Suppressor macrophage treated with lipopolysaccharide for 1 hour (primary cell): Measurements from ENCODE around the gene CIB4.
A peak's percentile ranks its signal among the peaks of the same experiment; 100 is the strongest.

Source experiments
- DNase-seq, 3 donors: peaks; one replicate each; pipeline ENCODE4 v3.0.0-alpha.2; 2020 to 2022

CIB4 gene

DNA sequence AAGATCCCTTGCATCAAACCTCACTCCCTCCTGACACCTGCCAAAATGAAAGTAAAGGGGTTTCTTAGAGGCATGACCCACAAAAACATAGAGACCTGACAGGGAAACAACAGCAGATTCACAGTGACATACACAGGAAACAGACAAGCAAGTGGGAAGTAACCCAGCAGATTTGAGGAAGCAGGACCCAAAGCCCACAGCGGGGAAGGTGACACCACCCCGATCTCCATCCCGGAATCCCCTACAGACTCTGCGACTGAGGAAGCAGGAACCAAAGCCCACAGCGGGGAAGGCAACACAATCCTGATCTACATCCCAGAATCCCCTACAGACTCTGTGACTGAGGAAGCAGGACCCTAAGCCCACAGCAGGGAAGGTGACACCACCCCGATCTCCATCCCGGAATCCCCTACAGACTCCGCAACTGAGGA is 21.6 kb downstream of the CIB4 start:
- peak; percentile 56 to 72 (median 64) for DNase-seq

- no peak for DNase-seq
These were observed 22.1 kb downstream of the CIB4 start for GRCh38 chr2:26619096-26619495.

- no peak for DNase-seq
These were observed 22.6 kb downstream of the CIB4 start for GRCh38 chr2:26618611-26619010.

DNA sequence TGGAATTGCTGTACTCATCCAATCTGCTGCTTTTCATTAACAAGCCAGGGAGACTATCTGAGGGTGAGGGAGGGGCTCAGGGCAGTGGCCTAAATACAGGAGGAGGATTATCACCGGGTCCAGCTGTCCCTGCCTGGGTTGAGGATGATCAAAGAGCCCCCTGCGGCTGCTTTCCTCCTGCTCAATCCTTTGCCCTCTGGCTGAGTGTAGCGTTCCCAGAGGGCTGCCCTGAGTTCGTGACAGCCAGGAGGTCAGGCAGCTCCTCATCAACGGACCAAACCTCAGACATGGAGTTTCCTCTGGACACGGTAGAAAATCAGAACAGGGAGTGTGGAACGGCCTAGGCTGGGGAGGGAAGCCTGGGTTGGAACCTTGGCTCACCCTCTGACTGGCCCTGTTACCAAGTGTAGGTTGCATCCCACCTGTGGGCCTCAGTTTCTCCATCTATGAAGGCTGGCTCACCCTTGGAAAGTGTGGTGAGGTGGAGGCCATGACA is 23.5 kb downstream of the CIB4 start:
- no peak for DNase-seq

DNA sequence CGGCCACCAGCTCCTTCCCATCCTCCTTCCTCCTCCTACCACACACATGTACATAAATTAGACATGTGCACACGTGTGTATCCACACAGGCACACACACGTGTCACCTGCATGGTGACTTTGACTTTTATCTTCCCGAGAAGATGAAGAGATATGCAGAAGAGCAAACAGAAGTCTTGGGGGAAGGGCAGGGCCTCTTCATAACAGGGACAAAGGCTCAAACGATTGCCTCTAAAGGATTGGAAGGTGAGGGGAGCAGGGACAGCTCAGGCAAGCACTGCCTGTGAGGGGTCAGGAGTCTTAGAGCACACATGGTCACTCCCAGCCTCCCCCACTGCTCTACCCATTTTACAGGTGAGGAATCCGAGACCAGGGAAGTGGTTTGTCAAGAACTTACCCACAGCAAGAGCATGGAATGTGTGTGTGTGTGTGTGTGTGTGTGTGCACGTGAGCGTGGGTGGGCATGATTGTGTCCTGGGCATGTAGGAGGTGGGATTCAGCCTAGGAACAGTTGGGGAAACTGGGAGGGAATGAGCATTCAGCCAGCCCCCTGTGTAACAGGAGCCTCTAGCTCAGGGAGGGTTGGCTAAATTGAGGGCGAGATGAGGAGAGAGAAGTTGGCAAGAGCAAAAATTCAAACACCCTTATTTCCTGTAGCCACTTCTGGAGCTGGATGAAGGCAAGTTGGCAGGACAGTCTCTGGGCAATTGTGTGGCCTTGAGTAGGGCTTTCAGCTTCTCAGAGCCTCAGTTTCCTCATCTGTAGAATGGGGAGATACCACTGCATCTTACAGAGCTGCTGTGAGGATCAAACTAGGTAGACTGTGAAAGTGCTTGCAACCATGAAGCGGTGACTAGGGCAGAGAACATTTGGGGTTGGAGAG is 24.2 kb downstream of the CIB4 start:
- no peak for DNase-seq

DNA sequence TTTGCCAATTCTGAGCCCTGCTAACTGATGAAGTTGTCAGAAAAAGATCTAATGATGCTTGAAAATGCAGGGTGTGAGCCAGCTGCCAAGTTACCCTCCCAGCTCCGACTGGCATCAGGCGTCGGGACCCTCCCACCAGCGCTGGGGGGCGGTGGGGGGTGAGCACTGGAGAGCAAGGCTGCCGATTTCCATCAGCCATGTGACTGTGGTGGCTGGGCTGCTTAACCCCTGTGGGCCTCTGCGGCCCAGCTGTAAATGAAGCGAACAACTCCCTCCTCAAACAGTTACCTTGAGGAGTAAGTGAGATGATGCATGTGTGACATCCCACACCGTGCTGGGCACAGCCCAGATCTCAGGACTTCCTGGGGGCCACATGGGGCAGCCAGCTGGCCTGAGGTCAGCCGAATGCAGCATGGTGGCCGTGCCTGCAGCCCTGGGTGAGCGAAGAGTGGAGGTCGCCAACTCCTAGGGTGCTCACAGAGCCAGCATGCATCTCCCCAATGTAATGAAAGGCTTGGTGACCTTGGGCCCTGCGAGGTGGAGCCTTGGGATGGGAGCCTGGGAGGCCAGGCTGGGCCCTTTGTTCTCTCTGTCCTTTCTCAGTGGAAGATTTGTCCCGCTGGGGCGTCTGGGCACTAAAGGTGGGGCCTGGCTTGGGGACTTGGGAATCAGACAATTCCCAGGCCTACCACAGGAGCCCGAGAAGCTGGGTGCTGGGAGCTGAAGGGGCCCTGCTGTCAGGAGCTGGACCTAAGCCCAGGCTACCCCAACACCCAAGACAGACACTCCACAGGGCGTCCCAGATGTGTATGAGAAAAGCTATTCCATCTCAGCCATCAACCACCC is 25.1 kb downstream of the CIB4 start:
- no peak for DNase-seq

- no peak for DNase-seq
These were observed 25.8 kb downstream of the CIB4 start for GRCh38 chr2:26615336-26615859.

- DNase-seq, result no peak
These were observed 26.7 kb downstream of the CIB4 start for GRCh38 chr2:26614216-26615138.

DNA sequence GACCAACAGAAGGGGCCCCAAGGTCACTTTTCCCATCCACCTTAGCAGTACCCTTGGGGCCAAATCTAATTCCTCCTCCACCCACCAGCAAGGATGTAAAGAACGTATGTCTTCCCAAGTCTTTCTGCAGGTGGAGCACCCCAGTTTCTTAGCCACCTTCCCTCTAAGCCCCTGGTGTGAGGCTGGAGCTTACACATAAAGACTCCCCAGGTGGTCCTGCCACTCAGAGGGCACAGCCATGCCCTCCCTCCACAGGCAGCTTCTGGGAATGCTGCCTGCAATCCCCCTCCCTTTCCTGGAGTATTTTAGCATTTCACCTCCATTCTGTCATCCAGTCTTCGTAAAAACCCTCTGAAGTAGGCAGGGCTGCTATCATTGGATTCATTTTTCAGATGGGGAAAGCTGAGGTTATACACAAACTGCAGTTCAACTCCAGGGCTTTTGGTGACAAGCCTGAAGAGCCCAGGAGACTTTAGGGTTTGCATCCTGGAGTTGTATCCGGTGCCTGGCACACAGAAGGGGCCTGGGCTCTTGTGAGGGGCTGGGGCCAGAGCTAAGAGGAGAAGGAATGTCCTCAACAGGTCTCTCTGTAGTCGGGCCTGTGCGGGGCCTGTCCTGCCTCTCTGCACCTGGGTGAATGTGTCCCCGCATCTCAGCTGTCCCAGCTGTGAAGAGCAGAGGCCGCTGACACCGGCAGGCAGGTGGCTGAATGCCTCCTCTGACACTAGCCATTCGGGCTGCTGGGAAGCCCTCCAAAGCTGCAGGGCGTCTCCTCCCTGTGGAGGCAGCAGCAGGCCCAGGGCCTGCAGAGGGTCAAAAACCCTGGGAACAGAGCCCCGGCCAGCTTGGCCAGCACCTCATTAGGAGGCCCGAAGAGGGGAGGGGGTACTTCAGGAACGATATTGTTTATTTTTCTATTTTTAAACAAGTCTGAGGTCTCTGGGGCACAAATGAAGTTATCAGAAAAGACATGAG is 27.6 kb downstream of the CIB4 start:
- no peak for DNase-seq

DNA sequence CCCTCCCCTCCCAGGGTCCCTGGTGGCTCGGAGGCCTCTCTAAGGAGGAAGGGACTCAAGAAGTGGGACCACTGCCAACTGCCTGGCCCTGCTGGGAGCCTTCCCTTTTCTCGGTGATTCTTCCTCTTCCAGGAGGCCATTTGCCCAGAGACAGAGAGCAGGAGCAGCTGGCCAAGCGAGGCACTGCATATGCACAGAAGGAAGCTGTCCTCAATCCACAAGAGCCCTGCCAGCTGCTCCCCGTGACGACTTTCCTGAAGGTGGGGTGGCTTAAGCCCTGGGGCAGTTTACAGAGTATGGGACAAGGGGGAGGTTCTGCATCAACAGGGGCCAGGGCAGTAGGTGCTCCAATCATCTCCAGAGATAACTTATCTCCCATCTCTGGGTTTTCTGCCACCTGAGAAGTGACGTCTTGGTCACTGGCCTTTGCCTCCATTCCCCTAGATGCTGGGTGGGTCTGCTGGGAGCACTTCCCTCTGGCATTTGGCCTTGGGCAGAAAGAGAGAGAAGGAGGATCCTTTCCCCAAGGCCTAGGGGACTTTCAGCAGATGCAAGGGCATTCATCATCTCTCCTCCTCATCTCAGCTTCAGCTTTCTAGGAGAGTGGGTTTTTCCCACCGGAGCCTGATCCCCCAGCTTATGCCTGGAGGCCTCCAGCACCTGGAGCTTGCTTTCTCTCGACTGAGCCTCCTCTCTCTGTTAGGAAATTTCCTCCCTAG is 28.5 kb downstream of the CIB4 start:
- DNase-seq, result peak; percentile 37 to 63 (median 44)

GRCh38 chr2:26612034-26612433 is 29.1 kb downstream of the CIB4 start:
- no peak for DNase-seq

- DNase-seq, result no peak
These were observed 30.4 kb downstream of the CIB4 start for GRCh38 chr2:26610504-26611335.

DNA sequence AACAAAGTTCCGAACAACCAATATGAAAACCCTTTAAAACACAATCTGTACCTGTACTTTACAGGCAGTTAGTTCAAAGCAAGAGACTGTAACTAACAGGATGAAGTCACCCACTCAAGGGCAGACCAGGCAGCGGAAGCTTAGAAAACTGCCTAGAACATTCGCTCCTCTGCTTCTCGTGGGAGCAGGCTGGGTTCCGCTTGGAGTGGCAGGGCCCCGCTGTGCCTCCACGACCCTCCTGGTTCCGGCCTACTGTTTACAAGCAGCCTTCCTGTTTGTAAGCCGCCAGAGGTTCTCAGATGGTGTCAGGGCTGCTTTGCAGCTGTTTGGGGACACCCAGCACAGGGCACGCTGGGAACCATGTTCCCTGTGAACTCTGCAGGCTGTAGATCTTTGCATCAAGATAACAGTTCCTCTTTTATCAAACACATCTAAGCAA is 31.3 kb downstream of the CIB4 start:
- no peak for DNase-seq

GRCh38 chr2:26609205-26609631 is 31.9 kb downstream of the CIB4 start:
- no peak for DNase-seq

DNA sequence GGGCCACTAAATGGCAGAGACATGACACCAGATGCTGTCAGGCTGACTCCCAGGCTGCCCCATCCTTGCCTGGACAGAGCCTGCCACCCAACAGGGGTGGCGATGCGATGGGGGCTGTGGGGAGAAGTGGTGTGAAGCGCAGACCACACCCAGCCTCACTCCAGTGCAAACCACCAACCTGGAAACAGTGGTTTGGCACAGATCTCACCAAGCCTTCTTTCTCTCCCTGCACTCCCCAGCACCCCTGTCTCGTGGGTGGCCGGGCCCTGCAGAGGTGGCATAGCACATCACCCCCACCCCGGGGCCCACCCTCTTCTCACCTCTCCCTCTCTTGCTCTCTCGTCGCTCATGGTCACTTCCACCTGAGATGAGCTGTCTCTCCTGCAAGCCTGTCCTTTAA is 32.6 kb downstream of the CIB4 start:
- no peak for DNase-seq

- DNase-seq, result no peak
These were observed 33.5 kb downstream of the CIB4 start for GRCh38 chr2:26607698-26608097.

DNA sequence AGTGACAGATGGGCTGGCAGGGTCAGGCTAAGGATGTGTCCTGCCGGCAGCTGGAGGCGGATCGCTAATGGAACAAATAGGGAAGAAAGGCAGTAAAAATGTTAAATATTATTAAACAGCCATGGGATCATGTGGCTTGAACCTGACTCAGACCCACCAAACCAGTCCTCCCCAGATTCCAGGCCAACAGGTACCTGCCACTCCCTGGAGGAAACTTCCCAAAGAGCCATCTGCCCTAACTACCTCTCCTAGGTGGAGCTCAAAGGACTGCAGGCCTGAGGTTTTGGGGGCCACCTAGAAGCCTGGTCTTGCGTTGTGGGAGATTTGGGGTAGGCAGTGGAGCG is 34.3 kb downstream of the CIB4 start:
- DNase-seq, result no peak

DNA sequence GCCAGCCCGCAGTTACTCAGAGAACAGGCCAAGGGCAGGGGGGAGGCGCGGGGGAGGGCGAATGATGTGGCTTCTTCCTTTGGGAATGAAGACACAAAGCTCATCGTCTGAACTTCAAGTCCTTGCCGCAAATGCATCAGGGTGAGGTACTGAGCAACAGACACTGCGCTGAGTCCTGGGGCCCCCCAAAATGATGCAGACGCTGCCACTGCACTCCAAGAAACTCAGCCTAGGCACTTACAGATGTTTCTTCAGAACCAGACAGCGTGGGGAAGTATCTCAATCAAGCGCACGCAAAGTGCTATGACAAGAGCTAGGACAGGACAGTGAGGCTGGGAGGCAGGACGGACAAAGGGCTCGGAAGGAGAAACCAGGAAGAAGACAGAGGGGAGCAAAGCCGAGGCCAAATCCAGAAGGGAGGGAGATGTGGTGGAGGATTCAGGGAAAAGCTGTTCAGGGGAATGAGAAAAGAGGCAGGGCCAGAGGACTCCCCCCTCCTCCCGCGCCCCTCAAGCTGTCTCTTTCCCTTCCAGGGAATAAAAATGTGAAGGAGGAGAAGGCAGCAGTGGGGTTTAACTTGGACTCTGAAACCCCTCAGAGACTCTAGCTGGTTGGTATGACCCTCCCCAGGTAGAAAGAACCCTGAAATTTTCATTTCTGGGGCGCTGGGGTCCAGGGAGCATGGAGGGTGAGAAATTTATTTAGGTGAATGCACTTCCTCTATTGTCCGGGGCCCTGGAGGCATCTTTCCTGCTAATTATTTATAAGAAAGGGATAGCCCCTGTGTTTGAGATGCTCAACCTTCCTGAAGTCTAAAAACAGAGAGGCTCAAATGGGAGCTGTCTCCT is 34.9 kb downstream of the CIB4 start:
- no peak for DNase-seq
